Heart left ventricle (tissue), 13 donors: ENCODE measurements around the gene ANKRD52.

ENCODE experiments used
- POLR2A ChIP-seq, 2 donors: fragments of 450-650 bp; IDR thresholded peaks; one replicate each; pipeline ENCODE4 v1.6.1; 2017; ENCODE audit warnings: antibody characterized with exemption in 2 of 2, mild to moderate bottlenecking in 2 of 2, moderate library complexity in 2 of 2
- TF ChIP-seq, protein P1 (sequence below), 12 donors: fragments of 200-600 bp; sonication (generic) in 4 of 12; IDR thresholded peaks; one replicate each; pipeline versions ENCODE4 v1.5.0 to v1.8.0; 2018 to 2022; ENCODE audit warnings: antibody characterized with exemption in 12 of 12, mild to moderate bottlenecking in 5 of 12
- donor health status: ischemic (EF 13 %, LVEDD 7.1; RV severe dilation, severe dysfunction).
- donor health status: DM: no; HTN: yes; CAD: no.
- donor health status: DM: no; HTN: no; CAD: no.
- donor health status: ischemic (EF 25% LVEDD 6.9; RV normal size, moderate dysfunction).
- donor health status: ischemic (EF 25% LVEDD 5.7; RV mildly dilated, moderate dysfunction).
- donor health status: ischemic (EF 35%, LVEDD 5.7; RV mildly dilated, moderate dysfunction).
- donor health status: nonischemic (EF 11% LVEDD 7.7; RV severe dilation, severe dysfunction).
- donor health status: DM: yes; HTN: yes; CAD: no.
- donor health status: PGD.
- donor health status: ischemic (EF 29% LVEDD 5.4; RV normal size, mild dysfunction).
- donor health status: nonischemic (EF 23%, LVEDD 6.1; RV moderate dilation, normal function).

DNA sequence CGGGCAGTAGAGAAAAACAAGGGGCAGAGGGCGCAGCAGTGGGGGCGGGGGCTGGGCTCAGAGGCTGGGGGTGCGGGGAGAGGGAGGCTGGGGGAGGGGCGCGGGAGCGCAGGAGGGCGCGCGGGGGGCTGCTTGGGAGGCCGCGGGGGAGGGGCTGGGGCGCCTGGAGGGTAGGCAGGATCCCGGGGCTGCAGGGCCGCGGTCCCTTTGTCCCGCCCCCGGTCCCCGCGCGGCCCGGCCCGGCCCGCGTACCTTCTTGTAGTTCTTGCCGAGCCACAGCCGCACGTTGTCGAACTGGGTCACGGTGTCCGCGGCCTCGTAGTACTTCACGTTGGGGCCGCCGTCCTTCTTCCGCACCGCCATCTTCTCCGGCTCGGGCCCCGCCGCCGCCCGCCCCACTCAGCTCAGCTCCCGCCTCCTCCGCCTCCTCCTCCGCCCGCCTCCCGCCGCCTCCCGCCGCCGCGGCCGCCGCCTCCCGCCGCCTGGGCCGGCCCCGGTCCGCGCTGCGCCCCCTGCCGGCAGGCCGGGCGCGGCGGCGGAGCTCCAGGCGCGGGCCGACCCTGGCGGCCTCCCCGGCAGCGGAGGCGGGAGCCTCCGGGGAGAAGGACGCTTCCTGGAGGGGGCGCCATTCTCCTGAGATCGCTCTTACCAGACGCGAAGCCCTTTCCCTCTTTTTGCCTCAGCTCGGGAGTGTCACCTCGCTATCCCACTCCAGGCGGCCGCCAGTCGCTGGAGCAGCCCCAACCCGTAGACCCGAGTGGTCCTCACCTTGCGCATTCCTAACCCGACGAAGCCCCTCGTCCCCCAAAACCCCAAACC, 68.9 kb downstream of the ANKRD52 start, which contains the start of gene SMARCC2:
- peak in 1 of 2 donors; percentile 30 for TF ChIP-seq POLR2A (IDR thresholded peaks at IDR 0.05)
- TF ChIP-seq, protein P1, sequence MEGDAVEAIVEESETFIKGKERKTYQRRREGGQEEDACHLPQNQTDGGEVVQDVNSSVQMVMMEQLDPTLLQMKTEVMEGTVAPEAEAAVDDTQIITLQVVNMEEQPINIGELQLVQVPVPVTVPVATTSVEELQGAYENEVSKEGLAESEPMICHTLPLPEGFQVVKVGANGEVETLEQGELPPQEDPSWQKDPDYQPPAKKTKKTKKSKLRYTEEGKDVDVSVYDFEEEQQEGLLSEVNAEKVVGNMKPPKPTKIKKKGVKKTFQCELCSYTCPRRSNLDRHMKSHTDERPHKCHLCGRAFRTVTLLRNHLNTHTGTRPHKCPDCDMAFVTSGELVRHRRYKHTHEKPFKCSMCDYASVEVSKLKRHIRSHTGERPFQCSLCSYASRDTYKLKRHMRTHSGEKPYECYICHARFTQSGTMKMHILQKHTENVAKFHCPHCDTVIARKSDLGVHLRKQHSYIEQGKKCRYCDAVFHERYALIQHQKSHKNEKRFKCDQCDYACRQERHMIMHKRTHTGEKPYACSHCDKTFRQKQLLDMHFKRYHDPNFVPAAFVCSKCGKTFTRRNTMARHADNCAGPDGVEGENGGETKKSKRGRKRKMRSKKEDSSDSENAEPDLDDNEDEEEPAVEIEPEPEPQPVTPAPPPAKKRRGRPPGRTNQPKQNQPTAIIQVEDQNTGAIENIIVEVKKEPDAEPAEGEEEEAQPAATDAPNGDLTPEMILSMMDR (IDR thresholded peaks at IDR 0.05): peak; percentile 61 to 87 (median 72)
